Uterus (tissue), 2 donors: ENCODE results near the gene KRT4.

ENCODE experiments used
- POLR2A ChIP-seq, 2 donors: fragments of 450-650 bp; IDR thresholded peaks; one replicate each; pipeline ENCODE4 v1.6.1; 2016; ENCODE audit warnings: antibody characterized with exemption in 2 of 2, mild to moderate bottlenecking in 1 of 2, moderate library complexity in 1 of 2
- TF ChIP-seq, protein P1 (sequence below), 4 experiments: fragments of 200-600 bp in 2 of 4; fragments of 450-650 bp in 2 of 4; sonication (generic) in 2 of 4; IDR thresholded peaks; one replicate each; pipeline ENCODE4 v1.5.1; 2016 to 2019; ENCODE audit warnings: antibody characterized with exemption in 4 of 4, mild to moderate bottlenecking in 2 of 4, moderate library complexity in 1 of 4

DNA sequence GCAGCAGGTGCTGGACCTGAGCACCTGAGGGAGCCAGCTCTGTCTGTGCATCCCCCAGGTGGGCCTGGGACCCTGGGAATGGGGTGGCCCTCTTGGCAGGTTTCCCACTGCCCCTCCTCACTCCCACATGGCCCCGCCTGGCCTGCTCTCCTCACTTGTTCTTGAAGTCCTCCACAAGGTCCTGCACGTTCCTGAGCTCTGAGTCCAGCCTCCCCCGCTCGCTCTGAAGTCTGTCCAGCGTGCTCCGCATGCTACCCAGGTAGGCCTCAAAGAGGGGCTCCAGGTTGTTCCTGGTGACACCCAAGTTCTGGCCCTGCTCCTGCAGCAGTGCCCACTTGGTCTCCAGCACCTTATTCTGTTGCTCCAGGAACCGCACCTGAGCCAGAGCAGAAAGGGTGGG is 17.3 kb upstream of the KRT4 start:
- TF ChIP-seq, protein P1, sequence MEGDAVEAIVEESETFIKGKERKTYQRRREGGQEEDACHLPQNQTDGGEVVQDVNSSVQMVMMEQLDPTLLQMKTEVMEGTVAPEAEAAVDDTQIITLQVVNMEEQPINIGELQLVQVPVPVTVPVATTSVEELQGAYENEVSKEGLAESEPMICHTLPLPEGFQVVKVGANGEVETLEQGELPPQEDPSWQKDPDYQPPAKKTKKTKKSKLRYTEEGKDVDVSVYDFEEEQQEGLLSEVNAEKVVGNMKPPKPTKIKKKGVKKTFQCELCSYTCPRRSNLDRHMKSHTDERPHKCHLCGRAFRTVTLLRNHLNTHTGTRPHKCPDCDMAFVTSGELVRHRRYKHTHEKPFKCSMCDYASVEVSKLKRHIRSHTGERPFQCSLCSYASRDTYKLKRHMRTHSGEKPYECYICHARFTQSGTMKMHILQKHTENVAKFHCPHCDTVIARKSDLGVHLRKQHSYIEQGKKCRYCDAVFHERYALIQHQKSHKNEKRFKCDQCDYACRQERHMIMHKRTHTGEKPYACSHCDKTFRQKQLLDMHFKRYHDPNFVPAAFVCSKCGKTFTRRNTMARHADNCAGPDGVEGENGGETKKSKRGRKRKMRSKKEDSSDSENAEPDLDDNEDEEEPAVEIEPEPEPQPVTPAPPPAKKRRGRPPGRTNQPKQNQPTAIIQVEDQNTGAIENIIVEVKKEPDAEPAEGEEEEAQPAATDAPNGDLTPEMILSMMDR (IDR thresholded peaks at IDR 0.05) = no peak
- TF ChIP-seq POLR2A (IDR thresholded peaks at IDR 0.05) = no peak
